Type B pancreatic cell (in vitro differentiated cells): ENCODE data around the gene CTNNA3. TPM values are rescaled to one million over a fixed set of nuclear protein-coding genes. Genes with fewer than 3 reads are reported as not detected.

Experiments used
- DNase-seq: peaks from one replicate; pipeline ENCODE4 v3.0.0; 2021; ENCODE audit warnings: mixed read lengths; ENCODE audit not compliant: unreplicated experiment; ENCODE audit errors: extremely low spot score
- H3K27ac Mint-ChIP-seq: 2 replicates; pipeline ENCODE4 v1.8.0; 2021; ENCODE audit warnings: mild to moderate bottlenecking, mixed read lengths
- H3K27me3 Mint-ChIP-seq: 2 replicates; pipeline ENCODE4 v1.8.0; 2021; ENCODE audit warnings: mixed read lengths
- H3K36me3 Mint-ChIP-seq: 2 replicates; pipeline ENCODE4 v1.8.0; 2021; ENCODE audit warnings: mixed read lengths
- H3K4me1 Mint-ChIP-seq: one replicate; pipeline ENCODE4 v1.8.0; 2021; ENCODE audit warnings: mixed read lengths; ENCODE audit not compliant: unreplicated experiment
- H3K4me3 Mint-ChIP-seq: 2 replicates; pipeline ENCODE4 v1.8.0; 2021; ENCODE audit warnings: mild to moderate bottlenecking, mixed read lengths
- H3K9me3 Mint-ChIP-seq: 2 replicates; pipeline ENCODE4 v1.8.0; 2021; ENCODE audit warnings: mixed read lengths
- total RNA-seq: library from RNA; stranded (reverse); gene quantifications from 2 replicates; pipeline ENCODE4 v1.2.1, GENCODE V29; 2021; ENCODE audit warnings: low replicate concordance
- TF ChIP-seq, protein P1 (sequence below): fragments of 200-600 bp; sonication (generic); conservative IDR thresholded peaks from 2 replicates; pipeline ENCODE4 v1.5.0; 2021; ENCODE audit warnings: antibody characterized with exemption, mild to moderate bottlenecking

The CTNNA3 gene
- total RNA-seq, 1 donor from 2014 or later: 2.6 TPM

DNA sequence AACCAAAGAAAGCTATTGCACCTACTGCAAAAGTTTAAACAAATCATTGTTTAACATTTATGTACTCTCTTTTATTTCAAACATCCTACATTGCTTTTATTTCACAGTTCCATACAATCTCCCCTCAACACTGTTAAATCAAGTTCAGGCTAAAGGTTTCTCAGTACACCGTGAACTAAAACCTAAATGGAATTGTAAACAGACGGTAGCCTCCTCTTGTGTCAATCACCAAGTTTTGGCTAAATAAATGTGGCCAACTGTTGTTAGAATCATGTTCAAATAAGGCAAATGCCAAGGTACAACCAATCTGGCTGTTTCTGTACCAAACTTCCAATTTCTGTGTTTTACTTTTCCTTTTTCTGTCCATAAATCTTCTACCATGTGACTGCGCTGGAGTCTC, 1493.9 kb downstream of the CTNNA3 start:
- Mint-ChIP-seq H3K27me3 (no peaks in the 10 kb centered on the region), H3K4me3 (no peak overlapping the region), H3K9me3 (no peaks in the 10 kb centered on the region), H3K4me1 (no peaks in the 10 kb centered on the region), H3K36me3 (no peaks in the 10 kb centered on the region), H3K27ac (no peak overlapping the region)
- no peak for DNase-seq
- TF ChIP-seq, protein P1, sequence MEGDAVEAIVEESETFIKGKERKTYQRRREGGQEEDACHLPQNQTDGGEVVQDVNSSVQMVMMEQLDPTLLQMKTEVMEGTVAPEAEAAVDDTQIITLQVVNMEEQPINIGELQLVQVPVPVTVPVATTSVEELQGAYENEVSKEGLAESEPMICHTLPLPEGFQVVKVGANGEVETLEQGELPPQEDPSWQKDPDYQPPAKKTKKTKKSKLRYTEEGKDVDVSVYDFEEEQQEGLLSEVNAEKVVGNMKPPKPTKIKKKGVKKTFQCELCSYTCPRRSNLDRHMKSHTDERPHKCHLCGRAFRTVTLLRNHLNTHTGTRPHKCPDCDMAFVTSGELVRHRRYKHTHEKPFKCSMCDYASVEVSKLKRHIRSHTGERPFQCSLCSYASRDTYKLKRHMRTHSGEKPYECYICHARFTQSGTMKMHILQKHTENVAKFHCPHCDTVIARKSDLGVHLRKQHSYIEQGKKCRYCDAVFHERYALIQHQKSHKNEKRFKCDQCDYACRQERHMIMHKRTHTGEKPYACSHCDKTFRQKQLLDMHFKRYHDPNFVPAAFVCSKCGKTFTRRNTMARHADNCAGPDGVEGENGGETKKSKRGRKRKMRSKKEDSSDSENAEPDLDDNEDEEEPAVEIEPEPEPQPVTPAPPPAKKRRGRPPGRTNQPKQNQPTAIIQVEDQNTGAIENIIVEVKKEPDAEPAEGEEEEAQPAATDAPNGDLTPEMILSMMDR: no peak

DNA sequence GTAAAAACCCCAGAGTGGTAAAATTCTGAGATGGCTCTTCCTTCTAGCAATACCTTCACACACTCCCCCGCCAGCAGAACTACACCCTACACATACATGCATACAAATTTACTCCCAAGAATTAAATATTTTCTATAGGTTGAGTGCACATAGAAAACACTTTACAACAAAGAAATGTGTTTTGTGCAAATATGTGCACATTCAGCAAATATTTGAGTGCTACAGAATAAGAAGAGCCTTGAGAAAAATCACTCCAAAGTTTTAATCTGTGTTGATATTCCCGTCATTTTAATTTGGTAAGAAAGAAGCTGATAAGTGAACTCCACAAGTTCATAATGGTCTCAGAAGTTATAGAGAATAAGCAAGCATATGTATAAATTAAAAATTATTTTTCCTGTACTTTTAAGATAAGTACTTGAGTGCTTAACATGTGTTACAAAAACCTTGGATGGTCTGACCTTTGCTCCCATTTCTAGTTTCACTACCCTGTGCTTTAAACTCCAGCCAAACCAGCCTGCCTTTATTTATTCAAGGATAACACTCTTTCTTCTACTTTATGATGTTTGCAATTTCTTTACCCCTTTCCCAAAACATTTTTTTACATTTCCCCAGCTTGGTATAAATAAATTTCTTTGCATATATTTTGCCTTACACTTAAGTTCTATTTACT, 1503.7 kb downstream of the CTNNA3 start:
- TF ChIP-seq, protein P1: no peak
- Mint-ChIP-seq H3K9me3 (no peaks in the 10 kb centered on the region), H3K36me3 (no peaks in the 10 kb centered on the region), H3K4me1 (no peaks in the 10 kb centered on the region), H3K4me3 (no peak overlapping the region), H3K27me3 (peaks cover 4% of the 10 kb centered on the region), H3K27ac (no peak overlapping the region)
- no peak for DNase-seq

DNA sequence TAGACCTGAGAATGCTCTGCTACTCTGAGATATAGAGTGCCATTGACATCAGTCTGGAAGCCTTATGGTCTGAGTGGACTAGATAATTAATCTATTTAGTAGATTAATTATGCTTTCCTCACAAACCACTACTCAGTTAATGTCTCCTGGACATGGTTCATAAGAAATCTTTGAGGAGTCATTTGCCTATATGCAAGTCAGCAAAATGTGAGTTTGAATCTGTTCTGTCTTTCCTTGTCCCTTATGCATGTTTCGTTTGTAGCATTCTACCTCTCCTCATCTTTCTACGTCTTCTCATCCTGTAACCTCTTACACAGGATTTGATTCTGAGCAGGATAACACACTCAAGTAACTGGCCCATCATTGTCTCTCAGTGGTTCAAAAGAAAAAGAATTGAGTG, 1505.6 kb downstream of the CTNNA3 start:
- peaks cover 4% of the 10 kb centered on the region for H3K27me3 Mint-ChIP-seq
- H3K9me3 Mint-ChIP-seq: no peaks in the 10 kb centered on the region
- no peaks in the 10 kb centered on the region for H3K36me3 Mint-ChIP-seq
- H3K27ac Mint-ChIP-seq: no peak overlapping the region
- H3K4me3 Mint-ChIP-seq: no peak overlapping the region
- TF ChIP-seq, protein P1: no peak
- DNase-seq: no peak
- H3K4me1 Mint-ChIP-seq: no peaks in the 10 kb centered on the region

DNA sequence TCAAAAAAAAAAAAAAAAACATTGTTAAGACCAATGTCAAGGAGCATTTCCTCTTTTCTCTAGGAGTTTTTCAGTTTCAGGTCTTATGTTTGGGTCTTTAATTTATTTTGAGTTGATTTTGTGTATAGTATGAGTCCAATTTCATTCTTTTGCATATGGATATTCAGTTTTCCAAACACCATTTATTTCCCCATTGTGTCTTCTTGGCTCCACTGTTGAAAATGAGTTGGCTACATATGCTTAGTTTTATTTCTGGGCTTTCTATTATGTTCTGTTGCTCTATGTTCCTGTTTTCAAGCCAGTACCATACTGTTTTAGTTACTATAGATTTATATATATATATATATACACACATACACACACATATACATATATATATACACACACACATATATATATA, 1506.7 kb downstream of the CTNNA3 start:
- Mint-ChIP-seq H3K36me3 (no peaks in the 10 kb centered on the region), H3K4me1 (no peaks in the 10 kb centered on the region), H3K27ac (no peak overlapping the region), H3K9me3 (no peaks in the 10 kb centered on the region), H3K4me3 (no peak overlapping the region), H3K27me3 (peaks cover 4% of the 10 kb centered on the region)
- TF ChIP-seq, protein P1: no peak
- DNase-seq: no peak

DNA sequence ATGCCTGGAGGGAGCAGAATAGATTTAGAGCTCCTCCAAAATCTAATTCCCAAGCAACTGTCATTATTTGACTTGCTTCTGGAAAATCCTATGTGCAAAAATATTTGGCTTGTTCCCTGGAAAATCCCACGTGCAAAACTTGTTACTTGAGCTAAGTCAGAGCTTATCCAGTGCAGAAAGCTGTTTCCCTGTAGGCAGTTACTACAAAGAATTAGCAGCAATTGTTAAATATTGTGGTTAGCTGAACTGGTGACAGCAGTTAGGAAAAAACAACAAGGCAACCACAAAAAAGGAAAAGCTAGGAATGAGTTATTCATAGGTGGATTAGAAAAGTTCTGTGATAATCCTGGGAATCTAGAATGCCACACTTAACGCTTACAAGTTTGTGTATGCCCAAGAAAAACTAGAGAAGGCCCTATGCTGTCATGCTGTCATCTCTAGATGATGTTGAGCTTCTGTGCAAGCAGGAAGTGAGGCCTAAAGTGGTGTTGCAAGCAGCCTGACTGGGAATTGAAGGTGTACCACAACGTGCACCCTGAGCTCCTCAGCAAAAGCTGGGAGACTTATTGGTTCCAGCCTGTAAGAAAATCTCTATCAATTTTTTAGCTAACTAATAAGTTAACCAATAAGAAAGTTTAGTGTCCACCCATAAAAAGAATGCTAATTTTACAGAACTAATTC, 1508.8 kb downstream of the CTNNA3 start:
- no peak for DNase-seq
- TF ChIP-seq, protein P1: no peak
- H3K9me3 Mint-ChIP-seq: no peaks in the 10 kb centered on the region
- H3K4me3 Mint-ChIP-seq: no peak overlapping the region
- H3K27ac Mint-ChIP-seq: no peak overlapping the region
- H3K4me1 Mint-ChIP-seq: no peaks in the 10 kb centered on the region
- peaks cover 4% of the 10 kb centered on the region for H3K27me3 Mint-ChIP-seq
- H3K36me3 Mint-ChIP-seq: no peaks in the 10 kb centered on the region
